VCaP (cell line): ENCODE measurements around the gene ARHGAP27.
"Not testable (repeated sequence)": the region's sequence is repeated elsewhere in the genome, so short reads cannot be mapped to it uniquely, and the experiment has no call there.

Experiments used
- H3K27ac ChIP-seq: fragments of 450-650 bp; 2 replicates; pipeline ENCODE4 v1.5.1; 2017
- TF ChIP-seq, protein P1 (sequence below): fragments of 450-650 bp; conservative IDR thresholded peaks from 2 replicates; pipeline ENCODE4 v1.5.1; 2017; ENCODE audit warnings: mild to moderate bottlenecking, moderate library complexity

Gene ARHGAP27

DNA sequence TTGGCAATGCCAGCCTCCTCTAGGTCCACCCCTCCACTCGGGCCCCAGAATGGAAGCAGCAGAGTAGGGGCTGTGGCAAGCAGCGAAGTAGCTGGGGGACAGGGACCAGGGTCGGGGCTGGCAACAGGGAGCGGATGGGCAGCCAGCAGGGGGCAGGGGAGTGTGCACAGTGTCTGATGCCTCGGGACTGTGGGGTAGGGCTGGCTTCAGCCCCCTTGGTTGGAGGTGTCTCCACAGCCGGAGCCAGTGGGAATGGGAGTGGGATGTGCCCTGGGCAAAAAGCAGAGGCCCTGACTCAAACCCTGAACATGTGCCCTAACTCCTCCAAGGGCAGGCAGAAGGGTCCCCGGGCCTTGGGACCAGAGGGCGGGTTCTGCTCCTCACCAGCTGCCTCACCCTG is 18.5 kb upstream of the ARHGAP27 start:
- TF ChIP-seq, protein P1, sequence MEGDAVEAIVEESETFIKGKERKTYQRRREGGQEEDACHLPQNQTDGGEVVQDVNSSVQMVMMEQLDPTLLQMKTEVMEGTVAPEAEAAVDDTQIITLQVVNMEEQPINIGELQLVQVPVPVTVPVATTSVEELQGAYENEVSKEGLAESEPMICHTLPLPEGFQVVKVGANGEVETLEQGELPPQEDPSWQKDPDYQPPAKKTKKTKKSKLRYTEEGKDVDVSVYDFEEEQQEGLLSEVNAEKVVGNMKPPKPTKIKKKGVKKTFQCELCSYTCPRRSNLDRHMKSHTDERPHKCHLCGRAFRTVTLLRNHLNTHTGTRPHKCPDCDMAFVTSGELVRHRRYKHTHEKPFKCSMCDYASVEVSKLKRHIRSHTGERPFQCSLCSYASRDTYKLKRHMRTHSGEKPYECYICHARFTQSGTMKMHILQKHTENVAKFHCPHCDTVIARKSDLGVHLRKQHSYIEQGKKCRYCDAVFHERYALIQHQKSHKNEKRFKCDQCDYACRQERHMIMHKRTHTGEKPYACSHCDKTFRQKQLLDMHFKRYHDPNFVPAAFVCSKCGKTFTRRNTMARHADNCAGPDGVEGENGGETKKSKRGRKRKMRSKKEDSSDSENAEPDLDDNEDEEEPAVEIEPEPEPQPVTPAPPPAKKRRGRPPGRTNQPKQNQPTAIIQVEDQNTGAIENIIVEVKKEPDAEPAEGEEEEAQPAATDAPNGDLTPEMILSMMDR = no peak
- no peak overlapping the region for H3K27ac ChIP-seq

DNA sequence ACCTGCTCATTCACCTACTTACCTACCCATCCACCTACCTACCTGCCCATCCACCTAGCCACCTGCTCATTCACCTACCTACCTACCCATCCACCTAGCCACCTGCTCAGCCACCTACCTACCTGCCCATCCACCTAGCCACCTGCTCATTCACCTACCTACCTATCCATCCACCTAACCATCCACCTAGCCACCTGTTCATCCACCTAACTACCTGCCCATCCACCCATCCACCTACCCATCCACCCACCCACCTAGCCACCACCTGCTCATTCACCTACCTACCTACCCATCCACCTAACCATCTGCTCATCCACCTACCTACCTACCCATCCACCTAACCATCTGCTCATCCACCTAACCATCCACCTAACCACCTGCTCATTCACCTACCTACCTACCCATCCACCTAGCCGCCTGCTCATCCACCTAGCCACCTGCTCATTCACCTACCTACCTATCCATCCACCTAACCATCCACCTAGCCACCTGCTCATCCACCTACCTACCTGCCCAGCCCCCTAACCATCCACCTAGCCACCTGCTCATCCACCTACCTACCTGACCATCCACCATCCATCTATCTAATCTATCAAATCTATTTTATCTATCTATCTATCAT is 17.1 kb upstream of the ARHGAP27 start:
- H3K27ac ChIP-seq = not testable (repeated sequence)

DNA sequence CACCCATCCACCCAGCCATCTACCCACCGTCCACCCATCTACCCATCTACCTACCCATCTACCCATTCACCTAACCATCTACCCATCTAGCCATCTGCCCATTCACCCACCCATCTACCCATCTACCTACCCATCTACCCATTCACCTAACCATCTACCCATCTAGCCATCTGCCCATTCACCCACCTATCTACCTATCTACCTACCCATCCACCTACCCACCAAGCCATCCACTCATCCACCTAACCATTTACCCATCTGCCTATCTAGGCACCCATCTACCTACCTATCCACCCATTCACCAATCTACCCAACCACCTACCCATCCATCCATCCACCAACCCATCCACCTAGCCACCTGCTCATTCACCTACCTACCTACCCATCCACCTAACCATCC is 16.6 kb upstream of the ARHGAP27 start:
- H3K27ac ChIP-seq = not testable (repeated sequence)

DNA sequence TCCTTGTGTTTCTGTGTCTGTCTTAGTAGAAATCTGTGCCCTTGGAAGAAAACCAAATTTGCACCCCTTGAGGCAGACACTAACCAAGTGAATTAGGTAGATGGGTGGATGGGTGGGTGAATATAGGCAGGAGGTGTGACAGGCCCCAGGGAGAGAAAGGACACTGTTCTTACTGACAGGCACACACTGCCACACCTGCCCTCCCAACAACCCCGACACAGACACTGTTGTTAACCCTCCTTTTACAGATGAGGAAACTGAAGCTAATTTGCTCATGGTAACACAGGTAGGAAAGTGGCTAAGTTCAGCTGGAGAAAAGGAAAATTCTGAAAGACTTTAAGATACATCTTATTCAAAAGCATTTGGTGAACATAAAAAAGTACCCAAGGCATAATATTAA is 15.8 kb upstream of the ARHGAP27 start:
- H3K27ac ChIP-seq = not testable (repeated sequence)

DNA sequence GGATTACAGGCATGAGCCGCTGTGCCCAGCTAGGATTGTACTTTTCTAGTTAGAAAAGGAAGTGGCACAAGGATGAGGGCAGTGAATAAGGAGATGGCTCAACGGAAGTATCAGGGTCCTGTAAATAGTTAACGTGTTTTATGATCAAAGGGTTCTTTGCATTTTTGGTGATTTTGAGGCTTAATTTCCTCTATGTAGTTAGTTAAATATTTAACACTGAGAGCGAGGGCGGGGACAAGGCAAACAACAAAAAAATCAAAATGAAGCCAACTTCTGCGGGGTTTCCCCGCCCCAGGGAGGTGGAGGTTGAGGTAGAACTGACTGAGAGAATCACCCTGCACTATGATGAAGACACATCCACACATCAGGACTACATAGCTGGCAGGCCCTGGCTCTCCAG is 15.4 kb upstream of the ARHGAP27 start:
- H3K27ac ChIP-seq = not testable (repeated sequence)

DNA sequence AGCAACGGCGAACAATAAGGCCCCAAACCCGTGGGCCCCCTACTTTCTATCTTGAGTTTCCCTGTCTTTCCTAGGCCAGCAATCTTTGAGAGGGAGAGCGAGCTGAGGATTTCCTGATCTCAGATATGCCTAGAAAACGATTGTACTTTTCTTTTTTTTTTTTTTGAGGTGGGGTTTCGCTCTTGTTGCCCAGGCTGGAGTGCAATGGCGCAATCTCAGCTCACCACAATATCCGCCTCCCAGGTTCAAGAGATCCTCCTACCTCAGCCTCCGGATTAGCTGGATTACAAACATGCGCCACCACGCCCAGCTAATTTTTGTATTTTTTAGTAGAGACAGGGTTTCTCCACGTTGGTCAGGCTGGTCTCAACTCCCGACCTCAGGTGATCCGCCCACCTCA is 15.0 kb upstream of the ARHGAP27 start:
- not testable (repeated sequence) for H3K27ac ChIP-seq

DNA sequence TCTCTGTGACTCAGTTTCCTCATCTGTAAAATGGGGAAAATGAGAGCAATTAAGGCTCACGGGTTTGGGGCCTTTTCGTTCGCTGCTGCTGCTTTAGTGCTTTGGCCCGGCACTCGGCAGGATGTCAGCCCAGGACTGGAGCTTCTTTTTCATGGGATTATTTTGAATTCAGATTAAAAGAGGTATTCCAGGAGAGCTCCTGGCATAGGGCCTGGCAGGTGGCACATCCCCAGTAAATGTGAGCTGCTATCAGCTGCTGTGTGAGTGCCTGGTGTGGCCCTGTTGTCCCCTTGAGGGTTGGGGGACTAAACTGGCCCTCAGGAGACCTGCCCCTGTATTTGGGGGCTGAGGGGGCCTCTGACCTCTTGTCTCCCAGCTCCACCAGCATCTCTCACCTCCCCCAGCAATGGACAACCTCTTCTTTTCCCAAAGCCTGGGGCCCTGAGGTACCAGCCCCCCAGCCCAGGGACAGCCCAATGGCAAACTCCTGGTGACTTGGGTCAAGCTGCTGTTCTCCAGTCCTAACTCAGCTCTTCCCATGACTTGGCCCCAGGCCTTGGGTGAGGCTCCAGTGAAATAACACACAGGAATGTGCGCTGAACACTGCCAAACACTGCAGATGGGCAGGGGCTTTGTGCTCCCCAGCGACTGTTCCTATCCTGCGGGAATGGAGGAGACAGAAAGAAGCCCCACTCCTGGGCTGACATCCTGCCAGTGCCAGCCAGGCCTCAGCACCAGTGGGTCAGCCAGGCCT is 14.4 kb upstream of the ARHGAP27 start:
- not testable (repeated sequence) for H3K27ac ChIP-seq

DNA sequence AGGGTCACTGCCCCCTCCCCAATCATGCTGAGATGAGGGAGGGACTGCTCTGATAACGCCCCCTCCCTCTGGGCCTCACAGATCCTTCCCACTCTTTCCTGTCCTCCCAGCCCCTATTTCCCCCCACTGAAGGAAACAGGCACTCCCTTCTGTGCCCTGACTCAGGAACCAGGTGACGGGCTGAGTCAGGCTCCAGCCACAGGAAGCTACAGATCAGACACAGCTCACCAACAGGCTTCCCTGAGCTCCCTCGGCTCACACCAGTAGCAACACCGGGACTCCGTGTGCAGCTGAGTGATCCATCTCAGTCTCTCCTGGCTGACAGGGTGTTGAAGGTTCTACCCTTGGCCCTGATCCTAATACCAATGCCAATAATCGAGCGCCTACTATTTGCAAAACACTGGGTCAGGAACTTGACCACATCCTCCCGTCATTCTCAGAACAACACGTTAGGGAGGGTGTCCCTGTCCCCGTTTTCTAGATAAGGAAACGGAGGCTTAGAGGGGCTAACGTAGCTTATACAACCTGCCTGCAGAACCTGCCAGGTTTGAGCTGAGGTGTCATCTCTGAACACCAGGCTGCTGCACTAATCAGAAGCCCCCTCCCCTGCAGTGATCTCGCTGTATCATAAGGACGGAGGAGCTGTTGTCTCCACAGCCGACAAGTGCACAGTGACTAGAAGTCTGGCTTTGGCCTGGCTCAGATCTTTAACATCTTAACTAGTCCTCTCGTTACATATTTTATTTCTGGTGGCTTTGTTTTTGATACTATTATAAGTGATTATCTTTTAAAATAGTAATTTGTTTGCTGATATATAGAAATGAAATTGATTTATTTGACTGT is 13.5 kb upstream of the ARHGAP27 start:
- H3K27ac ChIP-seq = not testable (repeated sequence)

DNA sequence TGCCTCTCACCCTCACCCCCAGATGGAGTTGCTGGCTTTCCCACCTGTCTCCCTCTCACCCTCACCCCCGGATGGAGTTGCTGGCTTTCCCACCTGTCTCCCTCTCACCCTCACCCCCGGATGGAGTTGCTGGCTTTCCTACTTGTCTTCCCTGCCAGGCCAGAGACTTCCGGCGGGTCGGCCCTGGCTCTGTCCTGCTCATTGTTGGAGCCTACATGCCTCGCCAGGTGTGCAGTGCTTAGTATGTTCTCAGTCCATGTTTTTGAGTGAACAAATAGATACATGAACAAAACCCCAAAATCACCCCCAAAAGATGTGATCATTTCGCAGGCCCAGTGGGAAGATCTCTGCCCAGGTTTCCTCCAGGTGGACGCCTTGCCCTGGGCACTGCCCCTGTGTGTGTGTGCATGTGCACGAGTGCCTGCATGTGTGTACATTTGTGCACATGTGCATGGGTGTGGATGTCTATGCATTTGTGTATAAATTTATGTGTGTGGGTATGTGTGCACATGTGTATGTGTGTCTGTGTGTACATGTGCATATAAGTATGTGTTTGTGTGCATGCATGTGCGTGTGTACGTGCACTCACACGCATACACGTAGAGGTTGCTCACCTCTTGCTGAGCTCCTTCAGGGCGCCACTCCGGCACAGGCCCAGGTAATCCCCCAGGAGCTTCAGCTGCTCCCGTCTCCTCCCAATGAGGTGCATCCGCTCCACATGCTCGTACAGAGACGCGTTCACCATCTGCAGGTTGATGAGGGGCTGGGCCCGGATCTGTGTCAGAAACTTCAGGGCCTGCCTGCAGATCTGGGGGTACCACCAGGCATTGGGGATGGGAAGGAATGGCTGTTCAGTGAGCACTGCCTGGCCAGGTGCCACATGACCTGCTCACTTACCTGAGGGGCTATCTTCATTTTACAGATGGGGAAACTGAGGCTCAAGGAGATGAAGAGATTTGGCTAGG is 12.5 kb upstream of the ARHGAP27 start:
- not testable (repeated sequence) for H3K27ac ChIP-seq

DNA sequence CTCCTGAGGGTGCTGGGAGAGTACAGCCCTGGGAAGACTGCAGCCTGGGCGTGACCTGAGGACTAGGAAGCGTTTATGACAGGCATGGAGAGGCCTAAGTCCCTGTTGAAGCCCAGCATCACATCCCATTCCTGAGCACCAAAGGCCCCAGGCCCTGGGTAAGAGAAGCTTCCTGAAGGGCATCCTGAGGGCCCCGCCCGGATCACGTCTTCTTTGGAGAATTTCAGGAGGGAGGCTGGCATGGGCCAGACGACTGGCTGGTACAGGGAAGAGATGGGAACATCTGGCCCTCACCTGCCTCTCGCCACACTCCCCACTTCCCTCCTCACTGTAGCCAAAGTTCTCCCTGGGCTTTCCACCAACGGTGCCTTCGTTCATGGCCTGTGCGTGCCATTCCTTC is 11.6 kb upstream of the ARHGAP27 start:
- H3K27ac ChIP-seq = not testable (repeated sequence)

DNA sequence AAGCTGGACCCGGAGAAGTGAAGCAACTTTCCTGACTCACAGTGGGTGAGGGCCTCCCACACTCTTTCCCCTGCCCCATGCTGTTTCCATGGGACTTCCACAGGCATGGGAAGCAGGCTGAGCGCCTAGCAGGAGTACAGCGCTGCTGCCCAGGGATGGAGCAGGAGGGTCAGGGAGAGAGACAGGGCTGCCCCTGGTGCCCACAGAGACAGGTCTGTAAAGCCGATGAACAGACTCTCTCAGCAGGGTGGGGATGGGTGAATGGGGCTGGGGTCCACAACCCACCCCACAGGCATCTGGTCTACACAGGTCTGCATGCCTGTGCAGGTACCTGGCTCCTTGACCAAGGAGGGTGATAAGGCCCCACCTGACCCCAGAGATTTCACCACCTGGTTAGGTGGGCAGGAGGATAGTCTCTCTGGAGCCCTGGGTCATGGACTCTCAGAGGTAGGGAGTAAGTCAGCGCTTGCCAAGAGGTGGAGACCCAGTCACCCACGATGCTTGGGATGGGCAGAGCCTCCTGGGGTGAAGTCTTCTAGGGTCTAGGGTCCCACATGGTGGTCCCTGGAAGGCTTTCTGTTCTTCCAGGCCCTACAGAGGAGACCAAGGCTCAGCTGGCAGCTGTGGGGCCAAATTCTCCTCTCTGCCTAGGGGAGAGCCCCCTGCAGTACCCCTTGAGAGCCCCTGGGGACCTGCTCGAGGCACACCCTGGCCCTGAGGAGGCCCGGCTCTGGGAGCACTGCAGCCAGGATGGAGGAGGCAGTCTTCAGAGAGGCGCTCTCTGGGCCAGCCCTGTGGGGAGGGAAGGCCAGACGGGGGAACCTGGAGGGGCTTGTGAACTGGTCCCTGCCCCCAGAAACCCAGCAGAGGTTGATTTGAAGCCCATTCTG is 10.9 kb upstream of the ARHGAP27 start:
- not testable (repeated sequence) for H3K27ac ChIP-seq

DNA sequence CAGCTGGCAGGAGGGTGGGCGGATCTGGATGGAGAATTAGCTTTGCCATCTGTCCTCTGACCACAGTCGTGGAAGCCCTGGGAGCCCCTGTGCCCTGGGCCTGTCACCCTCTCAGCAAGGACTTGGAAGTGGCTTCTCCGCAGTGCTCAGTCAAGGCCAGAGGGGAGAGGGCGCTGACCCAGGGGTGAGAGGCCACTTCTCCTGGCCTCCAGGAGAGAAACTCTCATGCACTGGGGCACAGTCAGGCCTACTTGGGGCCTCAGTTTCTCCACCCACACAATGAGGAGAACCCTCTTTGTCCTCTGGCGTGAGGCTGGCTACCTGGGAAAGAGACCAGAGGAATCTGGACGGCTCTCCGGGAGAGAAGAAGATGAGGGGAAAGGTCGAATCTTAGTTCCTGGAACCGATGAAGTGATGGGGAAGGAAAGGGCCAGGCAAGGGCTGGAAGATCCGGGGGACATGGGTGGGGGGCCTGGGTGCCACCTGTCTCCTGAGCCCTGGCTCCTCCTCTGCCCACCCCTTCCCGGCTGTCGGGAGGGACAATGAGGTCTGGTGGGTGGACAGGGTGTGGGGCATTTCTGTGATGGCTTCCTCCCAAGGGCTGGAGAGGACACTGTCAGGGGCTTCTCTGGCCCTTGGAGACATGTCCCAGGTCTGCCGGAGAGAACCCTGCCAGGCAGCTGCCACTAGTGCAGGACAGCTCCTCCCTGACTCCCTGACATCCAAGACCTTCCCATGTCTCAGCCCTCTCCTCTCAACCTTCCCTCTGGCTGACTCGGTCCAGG is 9.0 kb upstream of the ARHGAP27 start:
- TF ChIP-seq, protein P1 = no peak
- no peak overlapping the region for H3K27ac ChIP-seq

DNA sequence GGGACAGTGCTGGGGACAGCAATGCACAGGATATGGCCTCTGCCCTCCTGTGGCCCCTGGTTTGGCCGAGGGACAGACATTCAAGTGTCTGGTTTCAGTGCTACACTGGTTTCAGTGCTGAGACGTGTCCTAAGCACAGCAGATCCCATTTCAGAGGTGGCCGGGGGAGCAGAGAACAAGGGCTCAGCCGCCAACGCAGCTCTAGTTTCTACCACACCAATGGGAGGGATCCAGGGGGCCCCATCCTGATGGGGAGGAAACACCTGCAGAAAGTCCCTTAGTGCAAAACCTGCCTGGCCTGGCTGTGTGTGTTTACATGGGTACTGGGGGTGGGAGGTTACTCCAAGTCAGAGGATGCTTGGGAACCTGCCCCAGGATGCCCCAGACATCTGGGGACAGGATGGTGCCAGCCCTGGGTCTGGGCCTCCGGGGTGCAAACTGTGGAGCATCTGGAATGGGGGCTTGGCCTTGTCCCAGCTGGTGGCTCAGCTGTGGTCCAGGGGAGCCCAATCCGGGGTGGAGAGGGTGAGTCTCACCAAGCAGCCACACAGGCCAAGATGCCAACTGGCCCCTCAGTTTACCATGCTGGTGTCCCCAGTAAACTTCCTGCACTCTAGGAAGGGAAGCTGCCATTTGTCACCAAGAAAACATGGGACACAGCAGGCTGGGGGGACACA is 8.3 kb upstream of the ARHGAP27 start:
- not testable (repeated sequence) for H3K27ac ChIP-seq
